RWPE2 (cell line): ENCODE data around the gene COPS8.
A peak's percentile ranks its signal among the peaks of the same experiment; 100 is the strongest.

Experiments used
- ATAC-seq: fragments of 200-7000 bp; cut with Tn5 transposase; 3 replicates; pipeline ENCODE4 v1.9.1; 2021; ENCODE audit warnings: low read depth
- DNase-seq: peaks from one replicate; pipeline ENCODE4 v3.0.0-alpha.2; 2020; ENCODE audit warnings: low spot score
- H3K27ac ChIP-seq: fragments of 450-650 bp; 2 replicates; pipeline ENCODE4 v1.5.1; 2017; ENCODE audit warnings: mild to moderate bottlenecking; ENCODE audit not compliant: poor library complexity, severe bottlenecking
- H3K27me3 ChIP-seq: fragments of 250-450 bp; sonication (Bioruptor Pico); 2 replicates; pipeline ENCODE4 v1.5.1; 2021; ENCODE audit warnings: mild to moderate bottlenecking, moderate library complexity; ENCODE audit not compliant: insufficient read depth, poor library complexity, severe bottlenecking
- H3K36me3 ChIP-seq: fragments of 250-450 bp; sonication (Bioruptor Pico); 2 replicates; pipeline ENCODE4 v1.5.1; 2020; ENCODE audit warnings: low read depth, mild to moderate bottlenecking, moderate library complexity
- H3K4me1 ChIP-seq: fragments of 250-450 bp; sonication (Bioruptor Pico); 2 replicates; pipeline ENCODE4 v1.5.1; 2021; ENCODE audit warnings: mild to moderate bottlenecking, moderate library complexity; ENCODE audit not compliant: insufficient read depth, poor library complexity, severe bottlenecking
- H3K4me3 ChIP-seq: fragments of 250-450 bp; sonication (Bioruptor Pico); 2 replicates; pipeline ENCODE4 v1.5.1; 2021; ENCODE audit warnings: mild to moderate bottlenecking, moderate library complexity; ENCODE audit not compliant: severe bottlenecking
- H3K9me3 ChIP-seq: fragments of 250-450 bp; sonication (Bioruptor Pico); 2 replicates; pipeline ENCODE4 v1.5.1; 2021; ENCODE audit warnings: mild to moderate bottlenecking, moderate library complexity; ENCODE audit not compliant: severe bottlenecking
- CTCF ChIP-seq: fragments of 450-650 bp; IDR thresholded peaks from one replicate; pipeline ENCODE4 v1.5.1; 2017; ENCODE audit warnings: mild to moderate bottlenecking, moderate library complexity; ENCODE audit not compliant: poor library complexity, severe bottlenecking

COPS8 gene

DNA sequence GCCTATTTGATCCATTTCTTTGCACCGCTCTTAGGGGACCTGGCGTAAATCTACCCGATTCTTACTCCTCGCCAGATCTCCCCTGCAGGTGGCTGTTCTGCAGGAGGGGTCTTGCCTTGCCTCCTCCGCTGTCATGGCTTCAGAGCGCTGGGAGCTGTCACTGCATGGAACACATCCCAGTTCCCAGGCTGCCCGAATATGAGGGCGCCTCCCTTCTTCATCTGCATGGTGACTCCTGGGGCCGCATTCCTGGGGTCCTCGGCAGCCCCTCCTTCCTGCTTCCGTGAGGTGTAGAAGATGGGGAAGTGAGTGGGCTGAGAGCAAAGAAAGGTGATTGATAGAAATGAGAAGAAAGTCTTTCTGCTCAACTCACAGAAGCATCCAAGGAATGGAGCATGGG is 27.3 kb upstream of the COPS8 start:
- ATAC-seq (no peak), DNase-seq (no peak)
- no peak overlapping the region for H3K27ac ChIP-seq
- H3K27me3 ChIP-seq = no peaks in the 10 kb centered on the region
- no peak for TF ChIP-seq CTCF
- H3K4me3 ChIP-seq = no peak overlapping the region
- no peaks in the 10 kb centered on the region for H3K4me1 ChIP-seq
- no peaks in the 10 kb centered on the region for H3K36me3 ChIP-seq
- H3K9me3 ChIP-seq = no peaks in the 10 kb centered on the region

- Histone ChIP-seq H3K27ac (no peak overlapping the region), H3K9me3 (no peaks in the 10 kb centered on the region), H3K36me3 (no peaks in the 10 kb centered on the region), H3K4me1 (no peaks in the 10 kb centered on the region), H3K4me3 (no peak overlapping the region), H3K27me3 (no peaks in the 10 kb centered on the region)
- ATAC-seq = no peak
- no peak for TF ChIP-seq CTCF
- no peak for DNase-seq
These were observed 26.4 kb upstream of the COPS8 start for GRCh38 chr2:237059155-237059875.

- no peaks in the 10 kb centered on the region for H3K36me3 ChIP-seq
- no peaks in the 10 kb centered on the region for H3K9me3 ChIP-seq
- ATAC-seq = peak; percentile 82; the same call in 2 of the 3 replicates
- H3K4me3 ChIP-seq = no peak overlapping the region
- H3K27me3 ChIP-seq = no peaks in the 10 kb centered on the region
- peak; percentile 75 for TF ChIP-seq CTCF
- no peak overlapping the region for H3K27ac ChIP-seq
- no peak for DNase-seq
- H3K4me1 ChIP-seq = no peaks in the 10 kb centered on the region
These were observed 25.0 kb upstream of the COPS8 start for GRCh38 chr2:237060534-237061312.

DNA sequence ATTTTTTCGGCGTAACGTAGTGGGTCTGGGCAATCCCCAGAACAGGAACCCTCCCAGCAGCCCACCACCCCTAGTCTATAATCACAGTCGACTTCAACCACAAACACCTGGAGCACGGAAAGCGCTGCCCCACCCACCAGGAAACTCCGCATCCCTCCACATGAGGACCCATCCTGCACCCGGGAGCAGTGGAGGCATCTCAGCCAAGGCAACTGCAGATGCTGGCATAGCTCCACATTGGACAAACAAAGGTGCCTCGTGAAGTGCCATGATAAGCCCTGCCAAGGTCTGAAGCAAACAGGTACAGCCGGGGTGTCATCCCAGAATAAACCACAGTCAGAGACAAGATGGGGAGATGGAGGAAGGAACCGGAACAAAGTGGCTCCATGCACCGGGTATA is 24.3 kb upstream of the COPS8 start:
- no peak for DNase-seq
- H3K4me1 ChIP-seq = no peaks in the 10 kb centered on the region
- H3K27me3 ChIP-seq = no peaks in the 10 kb centered on the region
- no peaks in the 10 kb centered on the region for H3K36me3 ChIP-seq
- H3K27ac ChIP-seq = no peak overlapping the region
- H3K4me3 ChIP-seq = no peak overlapping the region
- no peak for TF ChIP-seq CTCF
- ATAC-seq = no peak
- H3K9me3 ChIP-seq = no peaks in the 10 kb centered on the region

DNA sequence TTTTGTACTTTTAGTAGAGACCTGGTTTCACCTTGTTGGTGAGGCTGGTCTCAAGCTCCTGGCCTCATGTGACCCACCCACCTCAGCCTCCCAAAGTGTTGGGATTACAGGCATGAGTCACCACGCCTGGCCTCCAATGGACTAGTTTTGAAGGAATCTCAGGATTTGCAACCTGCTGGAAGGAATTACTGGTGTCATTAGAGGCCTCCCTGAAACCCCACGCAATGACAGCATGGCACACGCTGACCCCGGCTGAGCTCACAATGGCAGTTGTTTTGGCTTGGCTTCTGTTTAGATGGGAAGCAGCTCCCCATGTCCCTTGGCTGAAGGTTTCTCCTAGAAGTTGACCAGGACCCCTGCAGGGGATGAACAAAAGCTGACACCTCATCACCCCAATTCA is 23.1 kb upstream of the COPS8 start:
- Histone ChIP-seq H3K4me3 (no peak overlapping the region), H3K27me3 (no peaks in the 10 kb centered on the region), H3K4me1 (no peaks in the 10 kb centered on the region), H3K9me3 (no peaks in the 10 kb centered on the region), H3K36me3 (no peaks in the 10 kb centered on the region), H3K27ac (no peak overlapping the region)
- no peak for TF ChIP-seq CTCF
- DNase-seq = no peak
- ATAC-seq = no peak
